ENCODE data around the gene CFAP53.
"Not testable (repeated sequence)": the region's sequence is repeated elsewhere in the genome, so short reads cannot be mapped to it uniquely, and the experiment has no call there.

Gene CFAP53

GRCh38 chr18:50268022-50268747, 1.9 kb upstream of the CFAP53 start:
- DNase-seq, result peak in 1 of 2 experiments; percentile 50

- DNase-seq, result no peak
These were observed 3.3 kb downstream of the CFAP53 start for GRCh38 chr18:50262977-50263376.

GRCh38 chr18:50250935-50251334, 15.4 kb downstream of the CFAP53 start:
- no peak for DNase-seq

- no peak for DNase-seq
These were observed 16.7 kb downstream of the CFAP53 start for GRCh38 chr18:50249576-50249975.

- DNase-seq, result no peak
These were observed 18.7 kb downstream of the CFAP53 start for GRCh38 chr18:50247561-50247960.

GRCh38 chr18:50241768-50242167, 24.5 kb downstream of the CFAP53 start:
- DNase-seq, result not testable (repeated sequence)

GRCh38 chr18:50240080-50240563, 26.2 kb downstream of the CFAP53 start:
- no peak for DNase-seq

GRCh38 chr18:50232419-50232818, 33.9 kb downstream of the CFAP53 start:
- peak in 1 of 2 experiments; percentile 7 for DNase-seq

- DNase-seq, result no peak
These were observed 34.7 kb downstream of the CFAP53 start for GRCh38 chr18:50231621-50232020.

- DNase-seq, result not testable (repeated sequence)
These were observed 46.0 kb downstream of the CFAP53 start for GRCh38 chr18:50220249-50220648.

- DNase-seq, result peak; percentile 96 to 97
These were observed 47.7 kb downstream of the CFAP53 start for GRCh38 chr18:50218432-50219197.

GRCh38 chr18:50209311-50209710, 57.0 kb downstream of the CFAP53 start:
- DNase-seq, result peak; percentile 91 to 96

- peak in 1 of 2 experiments; percentile 10 for DNase-seq
These were observed 58.6 kb downstream of the CFAP53 start for GRCh38 chr18:50207722-50208121.

- peak; percentile 64 to 94 for DNase-seq
These were observed 62.3 kb downstream of the CFAP53 start for GRCh38 chr18:50203801-50204604.

- DNase-seq, result no peak
These were observed 64.7 kb downstream of the CFAP53 start for GRCh38 chr18:50201476-50202018.

- DNase-seq, result no peak
These were observed 66.4 kb downstream of the CFAP53 start for GRCh38 chr18:50199921-50200320.

- DNase-seq, result no peak
These were observed 66.9 kb downstream of the CFAP53 start for GRCh38 chr18:50199346-50199855.

- DNase-seq, result no peak
These were observed 70.0 kb downstream of the CFAP53 start for GRCh38 chr18:50196261-50196660.

GRCh38 chr18:50195689-50196088, 70.6 kb downstream of the CFAP53 start:
- DNase-seq, result no peak

GRCh38 chr18:50194631-50195532, 71.4 kb downstream of the CFAP53 start, which contains the start of gene MYO5B:
TSS of gene MYO5B (minus strand) at chr18:50195147. CDS start at chr18:50194793, 354 bp downstream.
- DNase-seq, result peak in 1 of 2 experiments; percentile 96

Data from NCI-H526 (cell line).